ENCODE data around the gene PARD6A. TPM values are rescaled to one million over a fixed set of nuclear protein-coding genes. Genes with fewer than 3 reads are reported as not detected.
A peak's percentile ranks its signal among the peaks of the same experiment; 100 is the strongest.

The PARD6A gene
- total and polyA plus RNA-seq, 2 experiments from 2014 or later, result 0.58 to 0.97 TPM

- Histone ChIP-seq H3K9ac (no peak overlapping the region), H3F3A (ENCODE audit: insufficient read depth) (no peaks in the 10 kb centered on the region), H3K9me2 (ENCODE audit: insufficient read depth) (no peaks in the 10 kb centered on the region), H3K27ac (no peak overlapping the region), H3K9me3 (ENCODE audit: low read depth) (no peaks in the 10 kb centered on the region), H3K4me2 (ENCODE audit: unreplicated experiment) (no peak overlapping the region), H3K4me3 (no peak overlapping the region), H3K79me2 (ENCODE audit: insufficient read depth) (peaks cover 12% of the 10 kb centered on the region), H3K4me1 (ENCODE audit: insufficient read depth) (no peaks in the 10 kb centered on the region), H2AFZ (no peak overlapping the region), H3K36me3 (ENCODE audit: low read depth) (no peaks in the 10 kb centered on the region), H4K20me1 (ENCODE audit: insufficient read depth) (no peaks in the 10 kb centered on the region), H3K27me3 (replicated peaks; ENCODE audit: insufficient read depth) (no peaks in the 10 kb centered on the region)
- TF ChIP-seq EZH2 (IDR thresholded peaks at IDR 0.05; ENCODE audit: insufficient read depth, poor library complexity, severe bottlenecking), result no peak
- TF ChIP-seq EZH2phosphoT487 (IDR thresholded peaks at IDR 0.05; ENCODE audit: insufficient read depth, low read depth), result no peak
- 96 to 98% methylated on average over 16 to 18 of the region's 18 CpGs for WGBS, 2 experiments (ENCODE audit: low coverage in 1 of 2, low lambda C conversion rate in 2 of 2, missing lambda C conversion rate in 2 of 2)
- in situ Hi-C loops (cut with MboI), result no loop called here
- no peak for DNase-seq
Observed at GRCh38 chr16:67657751-67658518, 2.8 kb upstream of the PARD6A start.

- peak overlapping the region; percentile 91 for H3K9ac ChIP-seq
- in situ Hi-C loops (cut with MboI), result no loop called here
- no peaks in the 10 kb centered on the region for H4K20me1 ChIP-seq (ENCODE audit: insufficient read depth)
- TF ChIP-seq EZH2 (IDR thresholded peaks at IDR 0.05; ENCODE audit: insufficient read depth, poor library complexity, severe bottlenecking), result no peak
- TF ChIP-seq EZH2phosphoT487 (IDR thresholded peaks at IDR 0.05; ENCODE audit: insufficient read depth, low read depth), result no peak
- peak overlapping the region; percentile 81 for H3K4me2 ChIP-seq (ENCODE audit: unreplicated experiment)
- H3K27ac ChIP-seq, result no peak overlapping the region
- H3K9me3 ChIP-seq (ENCODE audit: low read depth), result no peaks in the 10 kb centered on the region
- peaks cover 12% of the 10 kb centered on the region for H3K79me2 ChIP-seq (ENCODE audit: insufficient read depth)
- DNase-seq, result no peak
- 29 to 35% methylated on average over 18 to 21 of the region's 21 CpGs for WGBS, 2 experiments (ENCODE audit: low coverage in 1 of 2, low lambda C conversion rate in 2 of 2, missing lambda C conversion rate in 2 of 2)
- H2AFZ ChIP-seq, result peak overlapping the region; percentile 97
- no peaks in the 10 kb centered on the region for H3K9me2 ChIP-seq (ENCODE audit: insufficient read depth)
- no peaks in the 10 kb centered on the region for H3K4me1 ChIP-seq (ENCODE audit: insufficient read depth)
- no peaks in the 10 kb centered on the region for H3K27me3 ChIP-seq (replicated peaks; ENCODE audit: insufficient read depth)
- H3K36me3 ChIP-seq (ENCODE audit: low read depth), result no peaks in the 10 kb centered on the region
- H3K4me3 ChIP-seq, result peak overlapping the region; percentile 92
- no peaks in the 10 kb centered on the region for H3F3A ChIP-seq (ENCODE audit: insufficient read depth)
Observed at GRCh38 chr16:67658849-67659674, 1.7 kb upstream of the PARD6A start.

DNA sequence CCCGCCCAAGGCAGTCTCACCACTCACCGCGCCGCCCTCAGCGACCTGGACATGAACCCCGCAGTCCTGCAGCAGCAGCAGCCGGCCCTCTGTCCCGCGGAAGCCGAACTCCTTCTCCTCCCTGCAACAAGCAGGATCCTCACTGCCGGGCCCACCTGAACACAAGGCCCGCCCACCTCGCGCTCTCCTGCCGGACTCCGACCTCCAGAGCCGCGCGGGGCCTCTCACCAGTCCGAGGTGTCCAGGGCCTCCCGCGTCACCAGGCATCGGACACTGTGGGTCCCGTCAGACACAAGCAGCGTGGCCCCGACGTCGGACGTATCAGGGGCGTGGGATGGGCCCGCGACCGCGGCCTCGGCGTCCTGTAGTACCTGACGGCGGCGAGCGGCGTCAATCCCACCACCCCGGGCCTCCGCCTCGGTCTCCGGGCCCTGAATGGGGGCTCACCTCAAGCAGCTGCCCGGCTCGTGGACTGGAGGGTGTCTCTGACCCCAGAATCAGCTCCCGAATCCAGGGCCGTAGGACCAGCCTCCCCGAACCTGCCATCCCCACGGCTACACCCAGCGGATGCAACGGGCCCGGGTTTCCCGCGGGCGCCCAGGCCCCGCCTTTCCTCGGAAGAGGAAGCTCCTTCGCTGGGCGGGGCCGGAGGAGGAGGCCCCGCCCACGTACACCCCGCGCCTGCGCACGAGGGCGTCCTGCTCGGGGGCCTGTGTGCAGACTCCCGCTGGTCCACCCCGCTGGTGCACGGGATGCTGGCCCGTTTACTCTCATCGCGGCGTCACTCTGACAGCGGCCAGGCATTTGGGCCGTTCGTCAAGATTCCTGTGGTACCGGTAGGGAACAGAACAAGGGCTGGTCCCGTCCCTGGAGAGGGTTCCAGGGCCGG is 841 bp upstream of the PARD6A start, which contains the start of gene ACD:
ACD (minus strand) TSS at position 586 of the 889 bp plus-strand sequence; CDS start at position 546, 40 bp downstream.
- Histone ChIP-seq H3K4me2 (ENCODE audit: unreplicated experiment) (peak within 1 kb of the TSS; percentile 81), H2AFZ (peak within 1 kb of the TSS; percentile 97), H3K79me2 (ENCODE audit: insufficient read depth) (peaks cover 14% of the 10 kb centered on the region), H3K27ac (peak within 1 kb of the TSS; percentile 92), H3K9me3 (ENCODE audit: low read depth) (no peaks in the 10 kb centered on the region), H3K9ac (peak within 1 kb of the TSS; percentile 91), H3K4me1 (ENCODE audit: insufficient read depth) (no peaks in the 10 kb centered on the region), H3K9me2 (ENCODE audit: insufficient read depth) (no peaks in the 10 kb centered on the region), H4K20me1 (ENCODE audit: insufficient read depth) (no peaks in the 10 kb centered on the region), H3F3A (ENCODE audit: insufficient read depth) (no peaks in the 10 kb centered on the region), H3K27me3 (replicated peaks; ENCODE audit: insufficient read depth) (no peaks in the 10 kb centered on the region), H3K36me3 (ENCODE audit: low read depth) (no peaks in the 10 kb centered on the region), H3K4me3 (peak within 1 kb of the TSS; percentile 92)
- DNase-seq, result peak; percentile 97
- in situ Hi-C loops (cut with MboI), result no loop called here
- TF ChIP-seq EZH2phosphoT487 (IDR thresholded peaks at IDR 0.05; ENCODE audit: insufficient read depth, low read depth), result no peak
- no peak for TF ChIP-seq EZH2 (IDR thresholded peaks at IDR 0.05; ENCODE audit: insufficient read depth, poor library complexity, severe bottlenecking)
- WGBS, 2 experiments (ENCODE audit: low coverage in 1 of 2, low lambda C conversion rate in 2 of 2, missing lambda C conversion rate in 2 of 2), result 2% methylated on average over 73 to 82 of the region's 83 CpGs

Data from GM23248 (cell line).